IPS-20b (cell line): ENCODE data around the gene EFCC1.
"Not testable (repeated sequence)": the region's sequence is repeated elsewhere in the genome, so short reads cannot be mapped to it uniquely, and the experiment has no call there.

Source experiments
- H3K27ac ChIP-seq: one replicate; pipeline ENCODE4 v1.5.1; 2013; ENCODE audit warnings: low read length
- H3K27me3 ChIP-seq: 2 replicates; pipeline ENCODE4 v1.6.1; 2013; ENCODE audit warnings: mild to moderate bottlenecking, low read length, inconsistent platforms; ENCODE audit not compliant: insufficient read depth
- H3K36me3 ChIP-seq: 2 replicates; pipeline ENCODE4 v1.6.1; 2013; ENCODE audit warnings: low read depth, mild to moderate bottlenecking, inconsistent platforms, low read length, moderate library complexity; ENCODE audit not compliant: insufficient read depth
- H3K4me1 ChIP-seq: 2 replicates; pipeline ENCODE4 v1.6.1; 2013; ENCODE audit warnings: mild to moderate bottlenecking, control low read depth, inconsistent platforms, low read length, moderate library complexity; ENCODE audit not compliant: insufficient read depth
- H3K4me3 ChIP-seq: 2 replicates; pipeline ENCODE4 v1.5.1; 2013; ENCODE audit warnings: mild to moderate bottlenecking, low read length, inconsistent platforms
- H3K9ac ChIP-seq: 2 replicates; pipeline ENCODE4 v1.6.1; 2013; ENCODE audit warnings: low read depth, mild to moderate bottlenecking, inconsistent platforms, low read length, moderate library complexity
- H3K9me3 ChIP-seq: 2 replicates; pipeline ENCODE4 v1.6.1; 2013; ENCODE audit warnings: mild to moderate bottlenecking, low read depth, low read length, inconsistent platforms; ENCODE audit not compliant: insufficient read depth

EFCC1 gene

GRCh38 chr3:129063841-129064482, 62.9 kb downstream of the EFCC1 start:
- Histone ChIP-seq H3K36me3 (no peaks in the 10 kb centered on the region), H3K9me3 (no peaks in the 10 kb centered on the region), H3K27me3 (no peaks in the 10 kb centered on the region), H3K4me3 (no peak overlapping the region), H3K4me1 (no peaks in the 10 kb centered on the region), H3K27ac (no peak overlapping the region), H3K9ac (no peak overlapping the region)

DNA sequence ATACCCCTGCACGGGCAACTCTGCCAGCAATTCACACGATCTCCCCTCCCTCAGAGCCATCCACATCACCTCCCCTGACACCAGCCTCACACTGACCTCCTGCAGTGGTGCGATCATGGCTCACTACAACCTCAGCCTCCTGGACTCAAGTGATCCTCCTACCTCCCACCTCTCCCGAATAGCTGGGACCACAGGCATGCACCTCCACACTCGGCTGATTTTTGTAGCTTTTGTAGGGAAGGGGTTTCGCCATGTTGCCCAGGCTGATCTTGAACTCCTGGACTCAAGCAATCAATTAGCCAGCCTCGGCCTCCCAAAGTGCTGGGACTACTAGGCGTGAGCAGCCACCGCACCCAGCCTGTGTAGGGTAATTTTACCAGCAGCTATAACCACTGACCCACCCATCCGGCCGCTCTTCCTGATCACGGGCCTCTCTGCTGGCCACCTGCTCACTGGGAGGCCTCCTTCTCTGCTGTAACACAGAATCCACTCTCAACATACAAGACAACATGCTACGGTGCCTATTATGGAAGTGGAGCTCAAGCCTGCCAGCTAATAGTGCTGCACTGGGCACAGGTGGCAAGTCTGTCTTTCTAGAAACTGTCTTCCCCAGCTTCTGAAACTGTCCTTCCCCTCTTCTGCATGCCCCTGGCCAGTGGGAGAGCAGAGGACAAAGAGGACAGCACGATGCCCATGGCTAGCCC, 64.1 kb downstream of the EFCC1 start:
- no peaks in the 10 kb centered on the region for H3K27me3 ChIP-seq
- H3K27ac ChIP-seq, result no peak overlapping the region
- no peaks in the 10 kb centered on the region for H3K9me3 ChIP-seq
- H3K4me3 ChIP-seq, result no peak overlapping the region
- H3K36me3 ChIP-seq, result no peaks in the 10 kb centered on the region
- H3K9ac ChIP-seq, result no peak overlapping the region
- H3K4me1 ChIP-seq, result no peaks in the 10 kb centered on the region

- Histone ChIP-seq H3K9me3 (no peaks in the 10 kb centered on the region), H3K4me1 (no peaks in the 10 kb centered on the region)
Measured at GRCh38 chr3:129065720-129066073, 64.6 kb downstream of the EFCC1 start.

GRCh38 chr3:129067719-129068118, 66.6 kb downstream of the EFCC1 start:
- H3K27me3 ChIP-seq, H3K9me3 ChIP-seq, H3K9ac ChIP-seq, H3K36me3 ChIP-seq, H3K27ac ChIP-seq, H3K4me1 ChIP-seq, H3K4me3 ChIP-seq: not testable (repeated sequence)

More at GRCh38 chr3:129065720-129066073, 64.6 kb downstream of the EFCC1 start:
- no peak overlapping the region for H3K9ac ChIP-seq
- H3K27me3 ChIP-seq, result no peaks in the 10 kb centered on the region
- no peaks in the 10 kb centered on the region for H3K36me3 ChIP-seq
- H3K4me3 ChIP-seq, result no peak overlapping the region
- no peak overlapping the region for H3K27ac ChIP-seq

GRCh38 chr3:129068291-129068886, 67.3 kb downstream of the EFCC1 start:
- no peak overlapping the region for H3K4me3 ChIP-seq
- H3K9me3 ChIP-seq, result no peaks in the 10 kb centered on the region
- H3K36me3 ChIP-seq, result no peaks in the 10 kb centered on the region
- no peak overlapping the region for H3K27ac ChIP-seq
- no peak overlapping the region for H3K9ac ChIP-seq
- no peaks in the 10 kb centered on the region for H3K4me1 ChIP-seq
- H3K27me3 ChIP-seq, result no peaks in the 10 kb centered on the region

DNA sequence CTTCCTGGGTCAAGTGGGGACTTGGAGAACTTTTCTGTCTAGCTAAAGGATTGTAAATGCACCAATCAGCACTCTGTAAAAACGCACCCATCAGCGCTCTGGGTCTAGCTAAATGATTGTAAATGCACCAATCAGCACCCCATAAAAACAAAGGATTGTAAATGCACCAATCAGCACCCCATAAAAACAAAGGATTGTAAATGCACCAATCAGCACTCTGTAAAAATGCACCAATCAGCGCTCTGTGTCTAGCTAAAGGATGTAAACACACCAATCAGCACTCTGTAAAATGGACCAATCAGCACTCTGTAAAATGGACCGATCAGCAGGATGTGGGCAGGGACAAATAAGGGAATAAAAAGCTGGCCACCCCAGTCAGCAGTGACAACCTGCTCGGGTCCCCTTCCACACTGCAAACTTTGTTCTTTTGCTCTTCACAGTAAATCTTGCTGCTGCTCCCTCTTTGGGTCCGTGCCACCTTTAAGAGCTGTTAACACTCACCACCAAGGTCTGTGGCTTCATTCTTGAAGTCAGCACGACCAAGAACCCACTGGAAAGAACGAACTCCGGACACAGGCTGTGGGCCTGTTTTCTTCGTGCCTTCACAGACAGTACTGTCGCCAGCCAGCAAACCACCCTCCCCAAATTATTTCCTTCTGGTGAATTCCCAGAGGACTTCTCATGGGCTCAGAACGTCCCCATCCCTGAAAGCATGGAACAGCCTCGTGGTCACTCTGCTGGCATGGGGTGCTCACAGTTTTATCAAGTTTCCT, 68.4 kb downstream of the EFCC1 start:
- H3K4me3 ChIP-seq, H3K27me3 ChIP-seq, H3K4me1 ChIP-seq, H3K9ac ChIP-seq, H3K36me3 ChIP-seq, H3K9me3 ChIP-seq, H3K27ac ChIP-seq: not testable (repeated sequence)

DNA sequence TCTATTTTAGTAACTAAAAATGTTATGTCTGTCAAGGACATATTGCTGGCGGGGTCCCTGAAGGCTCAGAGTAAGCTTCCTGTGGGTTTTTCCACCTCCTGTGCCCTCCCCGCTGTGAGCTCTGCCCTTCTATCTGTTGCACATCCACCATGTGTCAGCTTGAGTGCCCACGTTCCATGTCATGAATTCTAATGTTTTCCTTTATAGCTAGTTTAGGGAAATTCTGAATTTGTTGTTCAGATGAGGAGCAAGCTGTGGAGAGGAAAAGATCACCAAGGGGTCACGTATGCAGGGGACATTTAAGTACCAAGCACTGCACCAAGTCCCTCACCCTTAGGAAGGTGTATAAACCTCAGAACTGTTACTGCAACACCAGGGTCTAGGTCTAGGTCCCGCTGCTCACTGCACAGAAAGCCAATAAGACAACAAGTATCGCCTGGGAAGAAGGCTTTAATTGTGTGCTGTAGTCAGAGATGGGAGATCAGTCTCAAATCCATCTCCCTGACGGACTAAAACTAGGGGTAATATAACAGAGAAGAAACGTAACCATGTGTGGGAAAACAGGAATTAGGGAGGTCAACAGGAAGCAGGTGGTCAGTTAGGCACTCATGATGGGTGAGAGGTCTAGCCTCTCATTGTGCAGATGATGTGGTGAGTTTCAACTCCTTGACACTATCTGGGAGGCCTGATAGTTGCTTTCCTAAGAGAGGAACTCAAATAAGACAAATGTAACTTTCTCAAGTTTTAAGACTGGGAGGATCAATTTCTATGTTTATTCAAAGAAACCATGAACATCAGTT, 69.2 kb downstream of the EFCC1 start:
- no peaks in the 10 kb centered on the region for H3K36me3 ChIP-seq
- H3K4me1 ChIP-seq, result no peaks in the 10 kb centered on the region
- H3K9me3 ChIP-seq, result no peaks in the 10 kb centered on the region
- H3K27ac ChIP-seq, result no peak overlapping the region
- no peaks in the 10 kb centered on the region for H3K27me3 ChIP-seq
- no peak overlapping the region for H3K9ac ChIP-seq
- no peak overlapping the region for H3K4me3 ChIP-seq

DNA sequence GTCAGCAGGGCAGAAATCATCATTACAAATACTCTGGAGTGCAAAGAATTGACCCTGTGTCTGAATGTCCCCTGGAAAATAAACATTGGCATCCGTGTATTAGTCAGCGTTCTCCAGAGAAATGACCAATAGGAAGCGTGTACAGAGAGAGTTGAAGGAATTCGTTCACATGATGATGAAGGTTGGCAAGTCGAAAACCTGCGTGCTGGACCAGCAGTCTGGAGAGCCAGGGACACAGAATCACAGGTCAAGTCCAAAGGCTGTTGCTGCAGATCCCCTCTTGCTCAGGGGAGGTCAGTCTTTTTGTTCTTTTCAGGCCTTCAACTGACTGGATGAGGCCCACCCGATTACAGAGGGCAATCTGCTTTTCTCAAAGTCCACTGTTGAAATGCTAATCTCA, 76.1 kb downstream of the EFCC1 start:
- H3K4me3 ChIP-seq, result no peak overlapping the region
- H3K4me1 ChIP-seq, result no peaks in the 10 kb centered on the region
- H3K27ac ChIP-seq, result no peak overlapping the region
- no peaks in the 10 kb centered on the region for H3K9me3 ChIP-seq
- no peaks in the 10 kb centered on the region for H3K36me3 ChIP-seq
- H3K9ac ChIP-seq, result no peak overlapping the region
- no peaks in the 10 kb centered on the region for H3K27me3 ChIP-seq

- H3K27me3 ChIP-seq, result no peaks in the 10 kb centered on the region
- no peaks in the 10 kb centered on the region for H3K36me3 ChIP-seq
- H3K4me3 ChIP-seq, result no peak overlapping the region
- H3K4me1 ChIP-seq, result no peaks in the 10 kb centered on the region
- no peak overlapping the region for H3K27ac ChIP-seq
- no peaks in the 10 kb centered on the region for H3K9me3 ChIP-seq
- H3K9ac ChIP-seq, result no peak overlapping the region
Measured at GRCh38 chr3:129078510-129078909, 77.4 kb downstream of the EFCC1 start.

- H3K36me3 ChIP-seq, result no peaks in the 10 kb centered on the region
- H3K27me3 ChIP-seq, result no peaks in the 10 kb centered on the region
- no peaks in the 10 kb centered on the region for H3K4me1 ChIP-seq
- H3K4me3 ChIP-seq, result no peak overlapping the region
- no peak overlapping the region for H3K9ac ChIP-seq
- no peaks in the 10 kb centered on the region for H3K9me3 ChIP-seq
- no peak overlapping the region for H3K27ac ChIP-seq
Measured at GRCh38 chr3:129081503-129081902, 80.4 kb downstream of the EFCC1 start.

- Histone ChIP-seq H3K36me3 (no peaks in the 10 kb centered on the region), H3K9ac (no peak overlapping the region), H3K9me3 (no peaks in the 10 kb centered on the region), H3K4me1 (no peaks in the 10 kb centered on the region), H3K4me3 (no peak overlapping the region), H3K27ac (no peak overlapping the region), H3K27me3 (no peaks in the 10 kb centered on the region)
Measured at GRCh38 chr3:129082026-129082425, 80.9 kb downstream of the EFCC1 start.
